ENCODE measurements around the gene SRRT.

DNA sequence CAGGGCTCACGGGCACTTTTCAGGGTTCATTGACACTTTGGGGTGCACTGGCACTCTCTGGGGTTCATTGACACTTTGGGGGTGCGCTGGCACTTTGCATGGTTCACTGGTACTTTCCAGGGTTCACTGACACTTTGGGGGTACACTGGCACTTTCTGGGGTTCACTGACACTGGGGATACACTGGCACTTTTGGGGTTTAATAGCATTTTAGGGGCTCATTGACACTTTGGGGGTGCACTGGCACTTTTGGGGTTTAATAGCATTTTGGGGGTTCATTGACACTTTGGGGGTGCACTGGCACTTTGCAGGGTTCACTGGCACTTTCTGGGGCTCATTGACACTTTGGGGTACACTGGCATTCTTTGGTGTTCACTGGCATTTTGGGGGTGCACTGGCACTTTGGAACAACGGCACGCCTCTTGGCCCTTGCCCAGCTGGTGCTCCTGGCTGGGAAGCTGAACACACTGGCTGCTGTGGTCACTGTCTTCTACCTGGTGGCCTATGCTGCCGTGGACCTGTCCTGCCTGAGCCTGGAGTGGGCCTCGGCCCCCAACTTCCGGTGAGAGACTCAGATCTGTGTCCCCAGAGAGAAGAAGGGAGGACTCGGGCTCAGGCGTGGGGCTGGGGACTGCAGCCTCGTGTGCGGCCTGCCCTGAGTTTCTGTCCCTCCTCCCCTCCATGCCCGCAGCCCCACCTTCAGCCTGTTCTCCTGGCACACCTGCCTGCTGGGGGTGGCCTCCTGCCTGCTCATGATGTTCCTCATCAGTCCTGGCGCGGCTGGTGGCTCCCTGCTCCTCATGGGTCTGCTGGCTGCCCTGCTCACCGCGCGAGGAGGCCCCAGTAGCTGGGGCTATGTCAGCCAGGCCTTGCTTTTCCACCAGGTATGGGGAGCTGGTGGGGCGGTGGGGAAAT, 13.9 kb upstream of the SRRT start:
- no peak for TF ChIP-seq POLR2A (IDR thresholded peaks at IDR 0.05; ENCODE audit: low read length)
- TF ChIP-seq GATA1 (IDR thresholded peaks at IDR 0.05; ENCODE audit: low read depth, low read length), result no peak

Measured in erythroblast (primary cell).